OCI-LY1 (cell line): Measurements from ENCODE around the gene NSL1.

Experiments
- CTCF ChIP-seq: fragments of 200-600 bp; sonication (generic), shearing (Covaris generic); IDR thresholded peaks from 2 replicates; pipeline ENCODE4 v1.5.1; 2017; ENCODE audit warnings: mild to moderate bottlenecking, antibody characterized with exemption, low read length, moderate library complexity, mixed read lengths
- EZH2 ChIP-seq: fragments of 200-600 bp; sonication (generic), shearing (Covaris generic); IDR thresholded peaks from 2 replicates; pipeline ENCODE4 v1.8.0; 2017; ENCODE audit warnings: borderline replicate concordance, mixed run types, mild to moderate bottlenecking, antibody characterized with exemption, low read length, moderate library complexity, mixed read lengths

GRCh38 chr1:212701910-212702309, 89.7 kb downstream of the NSL1 start:
- TF ChIP-seq CTCF (no peak), EZH2 (no peak)
